ENCODE data around the gene ABO.

DNA sequence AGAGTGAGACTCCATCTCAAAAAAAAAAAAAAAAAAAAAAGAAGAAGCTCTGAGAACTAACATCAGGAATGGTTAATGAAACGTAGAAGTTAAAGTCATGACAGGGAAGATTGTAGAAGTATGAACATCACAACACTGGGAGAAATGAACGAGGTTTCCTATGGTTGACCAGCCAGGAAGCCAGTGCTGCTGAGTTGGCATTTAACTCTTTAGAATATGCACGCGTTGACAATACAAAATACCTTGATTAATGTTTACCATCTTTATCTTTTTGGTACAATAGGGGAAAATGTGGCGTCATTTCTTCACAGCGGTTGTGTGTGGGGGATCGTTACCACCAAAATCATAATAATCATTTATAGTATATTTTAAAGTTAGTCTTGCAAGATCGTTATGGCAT is 32.0 kb downstream of the ABO start:
- TF ChIP-seq, protein P1, sequence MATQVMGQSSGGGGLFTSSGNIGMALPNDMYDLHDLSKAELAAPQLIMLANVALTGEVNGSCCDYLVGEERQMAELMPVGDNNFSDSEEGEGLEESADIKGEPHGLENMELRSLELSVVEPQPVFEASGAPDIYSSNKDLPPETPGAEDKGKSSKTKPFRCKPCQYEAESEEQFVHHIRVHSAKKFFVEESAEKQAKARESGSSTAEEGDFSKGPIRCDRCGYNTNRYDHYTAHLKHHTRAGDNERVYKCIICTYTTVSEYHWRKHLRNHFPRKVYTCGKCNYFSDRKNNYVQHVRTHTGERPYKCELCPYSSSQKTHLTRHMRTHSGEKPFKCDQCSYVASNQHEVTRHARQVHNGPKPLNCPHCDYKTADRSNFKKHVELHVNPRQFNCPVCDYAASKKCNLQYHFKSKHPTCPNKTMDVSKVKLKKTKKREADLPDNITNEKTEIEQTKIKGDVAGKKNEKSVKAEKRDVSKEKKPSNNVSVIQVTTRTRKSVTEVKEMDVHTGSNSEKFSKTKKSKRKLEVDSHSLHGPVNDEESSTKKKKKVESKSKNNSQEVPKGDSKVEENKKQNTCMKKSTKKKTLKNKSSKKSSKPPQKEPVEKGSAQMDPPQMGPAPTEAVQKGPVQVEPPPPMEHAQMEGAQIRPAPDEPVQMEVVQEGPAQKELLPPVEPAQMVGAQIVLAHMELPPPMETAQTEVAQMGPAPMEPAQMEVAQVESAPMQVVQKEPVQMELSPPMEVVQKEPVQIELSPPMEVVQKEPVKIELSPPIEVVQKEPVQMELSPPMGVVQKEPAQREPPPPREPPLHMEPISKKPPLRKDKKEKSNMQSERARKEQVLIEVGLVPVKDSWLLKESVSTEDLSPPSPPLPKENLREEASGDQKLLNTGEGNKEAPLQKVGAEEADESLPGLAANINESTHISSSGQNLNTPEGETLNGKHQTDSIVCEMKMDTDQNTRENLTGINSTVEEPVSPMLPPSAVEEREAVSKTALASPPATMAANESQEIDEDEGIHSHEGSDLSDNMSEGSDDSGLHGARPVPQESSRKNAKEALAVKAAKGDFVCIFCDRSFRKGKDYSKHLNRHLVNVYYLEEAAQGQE (IDR thresholded peaks at IDR 0.05; ENCODE audit: borderline replicate concordance), result no peak
- TF ChIP-seq, protein P1 (CRISPR knock-in tag; IDR thresholded peaks at IDR 0.05; ENCODE audit: low read depth), result no peak
- TF ChIP-seq RFX7 (CRISPR knock-in tag; IDR thresholded peaks at IDR 0.05) (no peak), LEF1 (IDR thresholded peaks at IDR 0.05) (no peak), ZNF561 (CRISPR knock-in tag; conservative IDR thresholded peaks at IDR 0.05) (no peak), ZC3H11A (IDR thresholded peaks at IDR 0.05; ENCODE audit: low read depth, low read length) (no peak), POLR2A (conservative IDR thresholded peaks at IDR 0.05) (no peak), ZNF77 (CRISPR knock-in tag; IDR thresholded peaks at IDR 0.05) (no peak)
- TF ChIP-seq, protein P2, sequence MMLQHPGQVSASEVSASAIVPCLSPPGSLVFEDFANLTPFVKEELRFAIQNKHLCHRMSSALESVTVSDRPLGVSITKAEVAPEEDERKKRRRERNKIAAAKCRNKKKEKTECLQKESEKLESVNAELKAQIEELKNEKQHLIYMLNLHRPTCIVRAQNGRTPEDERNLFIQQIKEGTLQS (IDR thresholded peaks at IDR 0.05), result no peak
- TF ChIP-seq, protein P2 (CRISPR knock-in tag; conservative IDR thresholded peaks at IDR 0.05), result no peak
- TF ChIP-seq, protein P3, sequence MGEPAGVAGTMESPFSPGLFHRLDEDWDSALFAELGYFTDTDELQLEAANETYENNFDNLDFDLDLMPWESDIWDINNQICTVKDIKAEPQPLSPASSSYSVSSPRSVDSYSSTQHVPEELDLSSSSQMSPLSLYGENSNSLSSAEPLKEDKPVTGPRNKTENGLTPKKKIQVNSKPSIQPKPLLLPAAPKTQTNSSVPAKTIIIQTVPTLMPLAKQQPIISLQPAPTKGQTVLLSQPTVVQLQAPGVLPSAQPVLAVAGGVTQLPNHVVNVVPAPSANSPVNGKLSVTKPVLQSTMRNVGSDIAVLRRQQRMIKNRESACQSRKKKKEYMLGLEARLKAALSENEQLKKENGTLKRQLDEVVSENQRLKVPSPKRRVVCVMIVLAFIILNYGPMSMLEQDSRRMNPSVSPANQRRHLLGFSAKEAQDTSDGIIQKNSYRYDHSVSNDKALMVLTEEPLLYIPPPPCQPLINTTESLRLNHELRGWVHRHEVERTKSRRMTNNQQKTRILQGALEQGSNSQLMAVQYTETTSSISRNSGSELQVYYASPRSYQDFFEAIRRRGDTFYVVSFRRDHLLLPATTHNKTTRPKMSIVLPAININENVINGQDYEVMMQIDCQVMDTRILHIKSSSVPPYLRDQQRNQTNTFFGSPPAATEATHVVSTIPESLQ (CRISPR knock-in tag; IDR thresholded peaks at IDR 0.05), result no peak
- TF ChIP-seq, protein P4, sequence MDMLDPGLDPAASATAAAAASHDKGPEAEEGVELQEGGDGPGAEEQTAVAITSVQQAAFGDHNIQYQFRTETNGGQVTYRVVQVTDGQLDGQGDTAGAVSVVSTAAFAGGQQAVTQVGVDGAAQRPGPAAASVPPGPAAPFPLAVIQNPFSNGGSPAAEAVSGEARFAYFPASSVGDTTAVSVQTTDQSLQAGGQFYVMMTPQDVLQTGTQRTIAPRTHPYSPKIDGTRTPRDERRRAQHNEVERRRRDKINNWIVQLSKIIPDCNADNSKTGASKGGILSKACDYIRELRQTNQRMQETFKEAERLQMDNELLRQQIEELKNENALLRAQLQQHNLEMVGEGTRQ (CRISPR knock-in tag; IDR thresholded peaks at IDR 0.05), result no peak

All from K562 (cell line).